HG03159 (cell line): ENCODE results near the gene SLC11A2.

ENCODE experiments used
- ATAC-seq: cut with Tn5 transposase; IDR thresholded peaks from one replicate; pipeline ENCODE4 v1.9.1; 2021; ENCODE audit warnings: mild to moderate bottlenecking, moderate library complexity; ENCODE audit not compliant: unreplicated experiment

Gene SLC11A2

GRCh38 chr12:51025836-51026638, at the start of gene SLC11A2:
TSS of gene SLC11A2 (minus strand) at chr12:51026384. CDS start at chr12:51010728, 15,656 bp downstream.
- peak; percentile 91 for ATAC-seq

GRCh38 chr12:51075390-51075789, 49.2 kb upstream of the SLC11A2 start:
- no peak for ATAC-seq

GRCh38 chr12:51071663-51072062, 45.5 kb upstream of the SLC11A2 start:
- ATAC-seq: no peak

- ATAC-seq: no peak
These were observed 43.8 kb upstream of the SLC11A2 start for GRCh38 chr12:51070004-51070403.

GRCh38 chr12:51067771-51068170, 41.6 kb upstream of the SLC11A2 start:
- no peak for ATAC-seq

- ATAC-seq: no peak
These were observed 41.0 kb upstream of the SLC11A2 start for GRCh38 chr12:51067229-51067628.

- ATAC-seq: no peak
These were observed 39.3 kb upstream of the SLC11A2 start for GRCh38 chr12:51065530-51065929.

GRCh38 chr12:51062631-51063397, 36.6 kb upstream of the SLC11A2 start:
- no peak for ATAC-seq

GRCh38 chr12:51059086-51059485, 32.9 kb upstream of the SLC11A2 start:
- ATAC-seq: no peak

- ATAC-seq: no peak
These were observed 30.1 kb upstream of the SLC11A2 start for GRCh38 chr12:51056242-51056641.

GRCh38 chr12:51055060-51055459, 28.9 kb upstream of the SLC11A2 start:
- no peak for ATAC-seq

GRCh38 chr12:51051787-51052186, 25.6 kb upstream of the SLC11A2 start:
- ATAC-seq: no peak

- no peak for ATAC-seq
These were observed 23.3 kb upstream of the SLC11A2 start for GRCh38 chr12:51049525-51049924.

- ATAC-seq: no peak
These were observed 22.6 kb upstream of the SLC11A2 start for GRCh38 chr12:51048661-51049251.

GRCh38 chr12:51047655-51048540, 21.7 kb upstream of the SLC11A2 start, which contains the start of gene LETMD1:
TSS of gene LETMD1 (plus strand) at chr12:51048327. CDS start at chr12:51048357, 30 bp downstream.
- peak; percentile 92 for ATAC-seq

GRCh38 chr12:51036279-51036678, 10.1 kb upstream of the SLC11A2 start:
- no peak for ATAC-seq

GRCh38 chr12:51033457-51034089, 7.4 kb upstream of the SLC11A2 start:
- ATAC-seq: no peak

- ATAC-seq: no peak
These were observed 6.9 kb upstream of the SLC11A2 start for GRCh38 chr12:51033048-51033447.

- ATAC-seq: no peak
These were observed 2.6 kb upstream of the SLC11A2 start for GRCh38 chr12:51028813-51029150.

- ATAC-seq: no peak
These were observed 2.1 kb upstream of the SLC11A2 start for GRCh38 chr12:51028126-51028812.
